Activated effector memory CD4-positive, alpha-beta T cell treated with Interleukin-2 at 50 U/mL for 16 hours (primary cell): Measurements from ENCODE around the gene TRPM7.
A peak's percentile ranks its signal among the peaks of the same experiment; 100 is the strongest.
"Not testable (repeated sequence)": the region's sequence is repeated elsewhere in the genome, so short reads cannot be mapped to it uniquely, and the experiment has no call there.

Experiments used
- DNase-seq: peaks from one replicate; pipeline ENCODE4 v3.0.0-alpha.2; 2020

Gene TRPM7, protein sequence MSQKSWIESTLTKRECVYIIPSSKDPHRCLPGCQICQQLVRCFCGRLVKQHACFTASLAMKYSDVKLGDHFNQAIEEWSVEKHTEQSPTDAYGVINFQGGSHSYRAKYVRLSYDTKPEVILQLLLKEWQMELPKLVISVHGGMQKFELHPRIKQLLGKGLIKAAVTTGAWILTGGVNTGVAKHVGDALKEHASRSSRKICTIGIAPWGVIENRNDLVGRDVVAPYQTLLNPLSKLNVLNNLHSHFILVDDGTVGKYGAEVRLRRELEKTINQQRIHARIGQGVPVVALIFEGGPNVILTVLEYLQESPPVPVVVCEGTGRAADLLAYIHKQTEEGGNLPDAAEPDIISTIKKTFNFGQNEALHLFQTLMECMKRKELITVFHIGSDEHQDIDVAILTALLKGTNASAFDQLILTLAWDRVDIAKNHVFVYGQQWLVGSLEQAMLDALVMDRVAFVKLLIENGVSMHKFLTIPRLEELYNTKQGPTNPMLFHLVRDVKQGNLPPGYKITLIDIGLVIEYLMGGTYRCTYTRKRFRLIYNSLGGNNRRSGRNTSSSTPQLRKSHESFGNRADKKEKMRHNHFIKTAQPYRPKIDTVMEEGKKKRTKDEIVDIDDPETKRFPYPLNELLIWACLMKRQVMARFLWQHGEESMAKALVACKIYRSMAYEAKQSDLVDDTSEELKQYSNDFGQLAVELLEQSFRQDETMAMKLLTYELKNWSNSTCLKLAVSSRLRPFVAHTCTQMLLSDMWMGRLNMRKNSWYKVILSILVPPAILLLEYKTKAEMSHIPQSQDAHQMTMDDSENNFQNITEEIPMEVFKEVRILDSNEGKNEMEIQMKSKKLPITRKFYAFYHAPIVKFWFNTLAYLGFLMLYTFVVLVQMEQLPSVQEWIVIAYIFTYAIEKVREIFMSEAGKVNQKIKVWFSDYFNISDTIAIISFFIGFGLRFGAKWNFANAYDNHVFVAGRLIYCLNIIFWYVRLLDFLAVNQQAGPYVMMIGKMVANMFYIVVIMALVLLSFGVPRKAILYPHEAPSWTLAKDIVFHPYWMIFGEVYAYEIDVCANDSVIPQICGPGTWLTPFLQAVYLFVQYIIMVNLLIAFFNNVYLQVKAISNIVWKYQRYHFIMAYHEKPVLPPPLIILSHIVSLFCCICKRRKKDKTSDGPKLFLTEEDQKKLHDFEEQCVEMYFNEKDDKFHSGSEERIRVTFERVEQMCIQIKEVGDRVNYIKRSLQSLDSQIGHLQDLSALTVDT (N-terminal part only)

DNA sequence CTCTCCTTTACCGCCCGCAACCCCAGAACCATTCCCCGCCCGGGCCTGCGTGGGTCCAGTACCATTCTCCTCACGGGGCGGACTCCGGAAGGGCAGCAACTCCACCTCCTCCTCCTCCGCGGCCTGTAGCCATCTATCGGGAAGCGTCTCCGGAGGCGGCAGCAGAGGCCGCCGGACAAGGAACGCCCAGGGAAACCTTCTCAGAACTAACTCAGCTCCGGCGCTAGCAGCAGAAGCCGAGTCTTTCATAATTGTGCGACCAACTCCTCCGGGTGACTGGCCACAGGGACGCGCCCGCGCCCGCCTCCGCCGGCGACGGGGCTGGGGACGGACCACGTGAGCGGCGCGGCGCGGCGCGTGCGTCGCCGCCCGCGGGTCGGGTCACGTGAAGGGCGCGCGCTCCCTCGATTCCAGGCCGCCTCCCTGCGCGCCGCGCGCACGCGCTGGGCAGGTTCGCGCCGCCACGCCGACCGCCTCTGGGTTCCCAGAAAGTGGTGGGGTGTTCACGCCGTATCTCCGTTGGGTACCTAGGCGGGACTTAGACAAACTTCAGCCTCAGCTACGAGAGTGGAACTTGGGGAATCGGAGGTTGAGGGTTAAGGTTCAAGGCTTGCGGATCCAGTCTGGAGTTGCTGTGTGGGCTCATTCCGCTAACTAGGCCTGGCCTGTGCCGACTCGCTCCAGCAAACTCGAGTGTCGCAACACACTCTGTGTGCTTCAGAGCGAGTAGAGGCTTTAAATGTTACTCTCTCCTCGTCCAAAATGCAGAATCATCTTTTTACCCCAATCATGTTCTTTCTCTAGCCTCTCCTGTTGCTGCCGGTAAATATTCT is at the start of gene TRPM7:
TSS of gene TRPM7 (minus strand) at position 329 of the 833 bp plus-strand sequence. CDS start at position 65, 264 bp downstream.
- peak; percentile 86 for DNase-seq

- no peak for DNase-seq
Measured at GRCh38 chr15:50735156-50735555, 48.6 kb upstream of the TRPM7 start.

- DNase-seq, result no peak
Measured at GRCh38 chr15:50726315-50726714, 39.7 kb upstream of the TRPM7 start.

- DNase-seq, result no peak
Measured at GRCh38 chr15:50718700-50719125, 32.1 kb upstream of the TRPM7 start.

GRCh38 chr15:50712018-50712417 is 25.4 kb upstream of the TRPM7 start:
- no peak for DNase-seq

DNA sequence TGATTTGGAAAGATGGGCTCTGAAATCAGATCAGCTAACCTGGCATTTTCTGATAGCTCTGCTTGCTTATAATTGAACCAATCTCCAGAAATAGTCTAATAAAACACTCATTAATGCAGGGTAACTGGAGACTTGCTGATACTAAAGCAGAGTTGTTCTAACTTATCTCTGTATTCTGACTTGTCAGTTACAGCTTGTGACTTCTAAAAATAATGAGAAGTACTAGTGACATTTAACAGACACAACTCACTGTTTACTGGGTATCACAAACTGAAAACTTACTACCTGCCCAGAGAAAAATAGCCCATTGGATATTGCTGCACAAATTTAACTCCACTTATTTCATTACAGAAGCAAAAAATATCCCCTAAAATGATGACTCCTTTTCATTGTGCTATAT is 24.0 kb upstream of the TRPM7 start:
- DNase-seq, result no peak

DNA sequence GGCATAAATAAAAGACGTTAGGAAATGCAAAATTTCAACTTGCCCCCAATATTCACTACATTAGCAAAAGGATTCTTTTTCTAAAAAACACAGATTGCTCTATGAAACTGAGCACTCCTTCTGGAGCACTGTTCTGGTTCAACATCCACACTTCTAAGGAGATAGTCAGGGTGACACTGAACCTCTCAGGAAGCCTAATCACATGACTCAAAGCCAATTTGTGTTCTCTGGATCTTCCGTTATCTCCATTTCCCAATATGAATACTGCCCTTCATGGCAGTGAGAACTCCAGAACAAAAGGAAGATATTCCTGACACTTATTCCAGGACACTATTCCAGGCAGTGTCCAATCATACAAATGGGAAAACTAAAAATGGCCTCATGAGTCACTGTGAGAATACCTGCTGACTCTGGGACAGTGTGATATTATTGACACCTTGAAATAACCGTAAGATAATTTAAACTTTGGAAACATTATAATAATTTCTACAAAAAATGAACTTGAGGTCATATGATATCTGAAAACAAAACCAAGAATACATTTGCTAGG is 21.4 kb upstream of the TRPM7 start:
- DNase-seq, result no peak

GRCh38 chr15:50702762-50703334 is 16.3 kb upstream of the TRPM7 start:
- no peak for DNase-seq

- DNase-seq, result no peak
Measured at GRCh38 chr15:50698101-50698500, 11.5 kb upstream of the TRPM7 start.

DNA sequence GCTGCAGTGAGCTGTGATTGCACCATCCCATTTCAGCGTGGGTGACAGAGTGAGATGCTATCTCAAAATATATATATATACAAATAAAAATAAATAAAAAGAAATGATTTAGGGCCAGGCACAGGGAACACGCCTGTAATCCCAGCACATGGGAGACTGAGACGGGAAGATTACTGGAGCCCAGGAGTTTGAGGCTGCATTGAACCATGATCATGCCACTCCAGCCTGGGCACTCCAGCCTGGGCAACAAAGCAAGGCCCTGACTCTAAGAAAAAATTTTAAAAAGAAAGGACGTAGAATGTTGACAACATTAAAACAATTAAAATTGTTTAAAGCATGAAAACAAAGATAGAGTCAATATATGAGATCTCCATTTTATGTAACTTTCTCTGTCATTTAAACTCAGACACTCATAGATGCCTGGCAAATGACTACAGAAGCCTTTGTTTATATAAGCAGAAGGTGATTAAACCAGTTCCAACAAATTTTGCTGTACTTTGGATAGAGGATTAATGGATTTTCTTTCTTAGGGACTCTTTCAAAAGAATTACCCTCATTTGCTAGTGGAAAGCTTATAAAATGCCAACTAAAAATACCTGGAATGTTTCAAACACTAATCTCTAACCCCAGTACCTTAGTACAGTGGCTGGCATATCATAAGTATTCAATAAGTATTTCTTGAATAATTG is 10.7 kb upstream of the TRPM7 start:
- no peak for DNase-seq

DNA sequence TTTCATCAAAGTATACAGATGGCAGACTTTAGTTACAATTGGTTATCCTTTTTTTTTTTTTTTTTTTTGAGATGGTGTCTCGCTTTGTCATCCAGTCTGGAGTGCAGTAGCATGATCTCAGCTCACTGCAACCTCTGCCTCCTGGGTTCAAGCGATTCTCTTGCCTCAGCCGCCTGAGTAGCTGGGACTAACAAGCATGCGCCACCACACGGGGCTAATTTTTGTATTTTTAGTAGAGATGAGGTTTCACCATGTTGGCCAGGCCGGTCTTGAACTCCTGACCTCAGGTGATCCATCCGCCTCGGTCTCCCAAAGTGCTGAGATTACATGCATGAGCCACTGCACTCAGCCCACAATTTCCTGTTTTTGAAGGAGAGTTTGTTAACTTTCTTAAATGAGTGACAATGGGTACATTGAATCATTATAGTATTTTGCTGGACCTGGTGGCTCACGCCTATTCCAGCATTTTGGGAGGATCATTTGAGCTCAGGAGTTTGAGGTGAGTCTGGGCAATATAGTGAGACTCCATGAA is 8.1 kb upstream of the TRPM7 start:
- not testable (repeated sequence) for DNase-seq

DNA sequence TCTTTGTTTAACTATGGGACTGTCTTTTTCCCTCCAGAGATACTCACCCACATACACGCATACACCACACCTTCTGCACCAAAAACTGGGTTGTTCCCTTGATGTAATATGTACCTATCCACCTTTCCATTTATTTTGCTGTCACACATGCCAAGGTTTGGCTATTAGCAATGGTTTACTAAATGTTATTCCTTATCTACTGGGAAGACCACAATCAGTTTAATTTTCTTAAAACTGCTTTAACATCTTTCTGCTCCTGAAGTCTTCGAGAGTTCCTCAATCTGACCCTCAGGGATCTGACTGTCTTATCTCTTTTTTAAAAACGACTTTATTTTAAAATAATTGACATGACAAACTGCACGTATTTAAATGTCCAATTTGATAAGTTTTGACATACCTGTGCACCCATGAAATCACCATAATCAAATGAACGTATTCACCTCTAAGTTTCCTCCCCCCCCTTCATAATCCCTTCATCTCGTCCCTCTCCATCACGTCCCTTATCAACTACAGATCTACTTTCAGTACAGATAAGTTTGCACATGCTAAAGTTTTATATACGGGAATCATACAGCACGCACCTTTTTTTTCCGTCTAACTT is 805 bp upstream of the TRPM7 start:
- no peak for DNase-seq

GRCh38 chr15:50685976-50686468 is 575 bp downstream of the TRPM7 start:
- peak; percentile 49 for DNase-seq

- no peak for DNase-seq
Measured at GRCh38 chr15:50685191-50685975, 1.2 kb downstream of the TRPM7 start.

GRCh38 chr15:50681467-50681866 is 5.1 kb downstream of the TRPM7 start:
- no peak for DNase-seq

DNA sequence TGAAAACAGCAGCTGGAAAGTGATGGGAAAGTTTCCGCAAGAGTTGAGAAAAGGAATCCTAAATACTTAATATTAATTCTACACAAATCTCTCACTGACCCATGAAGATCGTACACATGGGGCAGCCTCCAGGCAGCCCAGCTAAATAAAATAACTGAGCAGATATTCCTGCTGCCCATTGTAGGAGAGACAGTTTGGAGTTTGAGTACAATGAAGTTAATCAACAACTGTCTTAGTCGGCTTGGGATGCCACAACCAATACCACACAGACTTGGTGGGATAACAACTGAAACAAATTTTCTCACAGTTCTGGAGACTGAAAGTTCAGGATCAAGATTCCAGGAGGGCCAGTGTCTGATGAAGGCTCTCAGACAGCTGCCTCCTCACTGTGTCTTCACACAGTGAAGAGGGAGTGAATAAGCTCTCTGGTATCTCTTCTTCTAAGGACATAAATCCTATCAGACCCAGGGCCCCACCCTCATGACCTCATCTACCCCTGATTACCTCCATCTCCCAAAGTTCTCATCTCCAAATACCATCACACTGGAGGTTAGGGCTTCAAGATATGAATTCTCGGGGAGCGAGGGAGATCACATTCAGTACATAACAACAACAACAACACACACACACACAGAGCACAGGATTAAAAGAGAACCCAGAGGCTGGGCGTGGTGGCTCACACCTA is 9.7 kb downstream of the TRPM7 start:
- DNase-seq, result no peak

DNA sequence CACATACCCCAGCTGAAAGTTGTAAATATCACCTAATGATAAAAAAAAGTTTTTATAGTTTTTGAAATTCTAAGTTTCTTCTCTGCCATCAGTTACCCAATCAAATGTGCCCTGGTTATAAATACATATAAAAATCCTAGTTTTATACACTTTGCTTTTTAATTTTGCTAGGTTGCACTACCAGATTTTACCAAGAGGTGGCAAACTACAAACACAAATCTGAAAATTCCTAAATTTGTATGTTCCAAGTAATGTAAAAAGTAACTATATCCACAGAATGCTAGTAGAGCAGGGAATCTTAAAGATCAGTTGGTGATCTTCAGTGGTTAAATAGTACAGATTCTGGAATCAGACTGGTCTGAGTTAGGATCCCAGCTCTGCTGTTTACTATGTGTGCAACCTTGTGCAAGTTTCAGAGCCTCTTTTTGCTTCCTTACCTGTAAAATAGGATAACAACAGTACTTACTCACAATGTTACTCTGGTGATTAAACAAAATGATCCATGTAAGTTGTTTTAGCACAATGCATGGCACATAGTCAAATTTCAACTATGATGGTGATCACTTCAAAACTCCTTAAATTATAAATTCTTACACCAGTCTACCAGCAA is 11.0 kb downstream of the TRPM7 start:
- no peak for DNase-seq

DNA sequence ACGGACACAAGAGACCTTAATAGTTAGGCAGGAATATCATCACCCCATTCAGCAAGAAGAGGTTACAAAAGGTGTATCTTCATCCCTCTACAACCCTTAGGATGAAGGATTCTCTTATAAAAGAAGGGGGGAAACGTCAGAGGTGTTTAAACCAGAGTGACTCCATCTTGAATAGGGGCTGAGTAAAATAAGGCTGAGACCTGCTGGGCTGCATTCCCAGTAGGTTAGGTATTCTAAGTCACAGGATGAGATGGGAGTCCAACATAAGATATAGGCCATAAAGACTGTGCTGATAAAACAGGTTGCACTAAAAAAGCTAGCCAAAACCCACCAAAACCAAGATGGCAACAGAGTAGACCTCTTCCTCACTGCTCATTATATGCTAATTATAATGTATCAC is 16.5 kb downstream of the TRPM7 start:
- DNase-seq, result no peak
